Subcutaneous adipose tissue (tissue), 4 donors: ENCODE measurements around the gene TGIF1. TPM values are rescaled to one million over a fixed set of nuclear protein-coding genes. Genes with fewer than 3 reads are reported as not detected.

Source experiments
- CTCF ChIP-seq: fragments of 450-650 bp; IDR thresholded peaks from one replicate; pipeline ENCODE4 v1.5.1; 2016; ENCODE audit warnings: low read depth, mild to moderate bottlenecking, control low read depth, antibody characterized with exemption, moderate library complexity
- total RNA-seq, 4 donors: library from RNA; depleted of rRNA; stranded (reverse); fragments of >200 nt; gene quantifications; one replicate each; pipeline ENCODE4 v1.1.0, GENCODE V29; 2016

TGIF1 gene
- total RNA-seq, 4 donors from 2014 or later: 40.6 to 80.2 (median 62.3) TPM

DNA sequence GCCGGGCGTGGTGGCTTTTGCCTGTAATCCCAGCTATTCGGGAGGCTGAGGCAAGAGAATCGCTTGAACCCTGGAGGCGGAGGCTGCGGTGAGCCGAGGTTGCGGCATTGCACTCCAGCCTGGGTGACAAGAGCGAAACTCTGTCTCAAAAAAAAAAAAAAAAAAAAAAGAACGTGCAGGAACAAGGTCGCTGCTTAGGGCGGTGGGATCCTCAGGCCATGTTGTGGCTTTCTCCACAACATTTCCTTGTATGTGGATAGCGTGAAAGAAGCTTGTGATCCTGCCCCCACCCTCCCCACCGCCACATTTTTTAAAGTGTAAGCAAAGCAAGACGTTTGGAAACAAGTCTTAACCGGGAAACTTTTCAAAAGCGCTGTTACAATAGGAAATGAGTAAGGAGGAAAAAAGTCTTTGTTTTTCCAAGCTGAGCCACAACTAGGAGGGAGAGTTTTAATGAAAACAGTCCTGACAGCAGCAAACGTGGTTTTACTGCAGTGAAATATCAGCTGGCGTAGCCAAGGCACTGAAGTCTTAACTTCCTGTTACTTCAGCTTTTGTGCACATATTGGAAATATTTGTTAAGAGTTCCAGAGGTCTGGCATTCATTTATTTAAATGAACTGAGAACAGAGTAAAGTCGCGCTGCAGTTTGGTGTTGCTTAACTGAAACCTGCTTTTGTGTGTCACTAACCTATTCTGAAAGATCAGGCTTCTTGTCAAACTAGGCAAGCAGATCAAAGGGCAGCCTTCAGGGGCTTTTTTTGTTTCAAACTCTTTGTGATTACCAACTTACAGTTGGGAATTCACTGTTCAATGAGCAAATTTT, 3.8 kb downstream of the TGIF1 start:
- no peak for TF ChIP-seq CTCF

- TF ChIP-seq CTCF: no peak
Measured at GRCh38 chr18:3454365-3455089, 4.6 kb downstream of the TGIF1 start.

- no peak for TF ChIP-seq CTCF
Measured at GRCh38 chr18:3455090-3455635, 5.2 kb downstream of the TGIF1 start.

- no peak for TF ChIP-seq CTCF
Measured at GRCh38 chr18:3455907-3456685, 6.1 kb downstream of the TGIF1 start.

DNA sequence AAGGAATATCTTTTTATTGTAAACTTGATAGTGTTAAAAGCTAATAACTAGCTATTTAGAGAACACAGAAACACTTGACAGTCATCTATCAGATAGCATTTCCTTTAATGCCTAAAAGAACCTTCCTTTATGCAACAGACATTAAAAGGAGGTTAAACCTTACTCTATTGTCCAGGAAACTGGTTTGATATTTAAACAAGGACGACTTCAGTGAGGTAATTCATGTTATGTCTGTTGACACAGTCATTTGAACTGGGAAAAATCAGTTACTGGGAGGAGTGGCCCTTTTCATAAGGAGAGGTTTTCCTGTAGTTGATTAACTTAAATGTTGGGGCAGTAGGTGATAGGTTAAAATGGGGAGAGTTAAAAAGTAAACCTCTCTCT, 6.7 kb downstream of the TGIF1 start:
- TF ChIP-seq CTCF: no peak

DNA sequence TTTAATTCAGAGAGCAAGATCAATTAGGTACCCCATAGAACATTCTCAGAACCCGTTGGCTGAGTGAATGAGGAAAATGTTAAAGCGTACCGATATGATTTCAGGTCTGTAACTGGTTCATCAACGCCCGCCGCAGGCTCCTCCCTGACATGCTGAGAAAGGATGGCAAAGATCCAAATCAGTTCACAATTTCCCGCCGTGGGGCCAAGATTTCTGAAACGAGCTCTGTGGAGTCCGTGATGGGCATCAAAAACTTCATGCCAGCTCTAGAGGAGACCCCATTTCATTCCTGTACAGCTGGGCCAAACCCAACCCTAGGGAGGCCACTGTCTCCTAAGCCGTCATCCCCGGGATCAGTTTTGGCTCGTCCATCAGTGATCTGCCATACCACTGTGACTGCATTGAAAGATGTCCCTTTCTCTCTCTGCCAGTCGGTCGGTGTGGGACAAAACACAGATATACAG, 7.3 kb downstream of the TGIF1 start:
- TF ChIP-seq CTCF: no peak

- TF ChIP-seq CTCF: no peak
Measured at GRCh38 chr18:3458378-3458777, 8.4 kb downstream of the TGIF1 start.
